22Rv1 (cell line): ENCODE results near the gene COL28A1.

Source experiments
- H3K27ac ChIP-seq: fragments of 450-650 bp; 2 replicates; pipeline ENCODE4 v1.5.1; 2017
- CTCF ChIP-seq: fragments of 450-650 bp; IDR thresholded peaks from 2 replicates; pipeline ENCODE4 v1.5.1; 2017; ENCODE audit warnings: mild to moderate bottlenecking
- ZFX ChIP-seq: fragments of 450-650 bp; IDR thresholded peaks from 2 replicates; pipeline ENCODE4 v1.6.1; 2017; ENCODE audit warnings: antibody characterized with exemption, borderline replicate concordance

Gene COL28A1

DNA sequence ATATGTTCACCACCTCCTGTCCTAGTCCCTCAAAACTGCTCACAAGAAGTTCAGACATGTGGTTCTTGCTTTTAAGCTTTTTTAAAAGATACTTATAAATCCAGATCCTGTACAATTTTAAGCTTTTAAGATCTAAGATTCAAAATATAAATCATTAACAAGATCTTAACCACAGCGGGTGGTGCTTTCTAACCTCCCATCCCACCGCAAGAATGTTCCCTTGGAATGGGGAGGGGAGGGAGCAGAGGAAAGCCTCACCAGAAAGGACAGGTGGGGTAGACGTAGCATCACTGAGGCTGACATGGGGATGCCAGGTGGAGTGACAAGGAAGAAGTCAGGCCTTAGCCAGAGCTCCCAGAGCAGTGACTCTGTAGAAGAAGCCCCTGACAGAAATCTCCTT is 219.8 kb downstream of the COL28A1 start:
- H3K27ac ChIP-seq = no peak overlapping the region
- TF ChIP-seq CTCF (no peak), ZFX (no peak)

- TF ChIP-seq ZFX (no peak), CTCF (no peak)
- H3K27ac ChIP-seq = no peak overlapping the region
Observed at GRCh38 chr7:7312323-7312722, 223.3 kb downstream of the COL28A1 start.

- no peak overlapping the region for H3K27ac ChIP-seq
- TF ChIP-seq ZFX (no peak), CTCF (no peak)
Observed at GRCh38 chr7:7311001-7311400, 224.7 kb downstream of the COL28A1 start.

GRCh38 chr7:7309203-7309602 is 226.5 kb downstream of the COL28A1 start:
- H3K27ac ChIP-seq = no peak overlapping the region
- TF ChIP-seq ZFX = no peak
- no peak for TF ChIP-seq CTCF
